Measurements from ENCODE around the gene PLOD3. TPM values are rescaled to one million over a fixed set of nuclear protein-coding genes. Genes with fewer than 3 reads are reported as not detected.

PLOD3 gene
- total RNA-seq, 2 donors from 2014 or later: 53.9 to 65.5 TPM

DNA sequence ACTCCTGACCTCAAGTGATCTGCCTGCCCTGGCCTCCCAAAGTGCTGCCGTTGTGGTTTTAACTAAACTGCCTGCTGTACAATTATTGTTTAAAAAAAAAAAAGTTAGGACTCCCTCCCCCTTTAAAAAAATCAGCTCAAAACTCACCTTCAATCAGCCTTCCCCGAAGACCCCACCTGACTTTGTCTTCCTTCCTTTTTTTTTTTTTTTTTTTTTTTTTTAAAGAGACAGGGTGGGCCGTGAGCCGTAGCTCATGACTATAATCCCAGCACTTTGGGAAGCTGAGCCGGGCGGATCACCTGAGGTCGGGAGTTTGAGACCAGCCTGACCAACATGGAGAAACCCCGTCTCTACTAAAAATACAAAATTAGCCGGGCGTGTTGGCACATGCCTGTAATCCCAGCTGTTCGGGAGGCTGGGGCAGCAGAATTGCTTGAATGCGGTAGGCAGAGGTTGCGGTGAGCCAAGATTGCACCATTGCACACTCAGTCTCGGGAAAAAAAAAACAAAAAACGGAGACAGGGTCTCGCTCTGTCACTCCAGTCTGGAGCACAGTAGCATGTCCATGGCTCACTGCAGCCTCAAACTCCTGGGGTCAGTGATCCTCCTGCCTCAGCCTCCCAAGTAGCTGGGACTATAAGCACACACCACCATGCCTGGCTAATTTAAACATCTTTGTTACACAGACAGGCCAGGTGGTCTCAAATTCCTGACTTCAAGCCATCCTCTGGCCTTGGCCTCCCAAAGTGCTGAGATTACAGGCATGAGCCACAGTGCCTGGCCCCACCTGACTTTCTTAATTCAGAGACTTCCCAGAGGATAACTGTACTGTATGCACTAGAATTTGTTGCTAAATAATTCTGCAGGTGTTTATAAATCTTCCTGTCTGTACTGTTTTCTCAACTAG lies 24.3 kb upstream of the PLOD3 start:
- Histone ChIP-seq H3K9me3 (ENCODE audit: control insufficient read depth, low read length) (no peaks in the 10 kb centered on the region), H3K27ac (ENCODE audit: low read depth, low read length) (no peak overlapping the region), H3K9ac (ENCODE audit: extremely low read depth, low read length, poor library complexity, severe bottlenecking) (no peak overlapping the region), H3K4me1 (ENCODE audit: control insufficient read depth, insufficient read depth, low read length) (peaks cover 5% of the 10 kb centered on the region), H3K36me3 (ENCODE audit: control insufficient read depth, insufficient read depth, low read length) (peaks cover 16% of the 10 kb centered on the region), H3K27me3 (ENCODE audit: control insufficient read depth, insufficient read depth, low read length, poor library complexity, severe bottlenecking) (no peaks in the 10 kb centered on the region), H3K4me3 (ENCODE audit: low read length) (no peak overlapping the region)
- H3K9me3 Mint-ChIP-seq: no peaks in the 10 kb centered on the region
- no peak overlapping the region for H3K27ac Mint-ChIP-seq
- peaks cover 16% of the 10 kb centered on the region for H3K36me3 Mint-ChIP-seq (ENCODE audit: low read depth)
- DNase-seq: no peak
- no peaks in the 10 kb centered on the region for H3K27me3 Mint-ChIP-seq (ENCODE audit: insufficient read depth)
- peaks cover 9% of the 10 kb centered on the region for H3K4me1 Mint-ChIP-seq
- TF ChIP-seq, protein P1, sequence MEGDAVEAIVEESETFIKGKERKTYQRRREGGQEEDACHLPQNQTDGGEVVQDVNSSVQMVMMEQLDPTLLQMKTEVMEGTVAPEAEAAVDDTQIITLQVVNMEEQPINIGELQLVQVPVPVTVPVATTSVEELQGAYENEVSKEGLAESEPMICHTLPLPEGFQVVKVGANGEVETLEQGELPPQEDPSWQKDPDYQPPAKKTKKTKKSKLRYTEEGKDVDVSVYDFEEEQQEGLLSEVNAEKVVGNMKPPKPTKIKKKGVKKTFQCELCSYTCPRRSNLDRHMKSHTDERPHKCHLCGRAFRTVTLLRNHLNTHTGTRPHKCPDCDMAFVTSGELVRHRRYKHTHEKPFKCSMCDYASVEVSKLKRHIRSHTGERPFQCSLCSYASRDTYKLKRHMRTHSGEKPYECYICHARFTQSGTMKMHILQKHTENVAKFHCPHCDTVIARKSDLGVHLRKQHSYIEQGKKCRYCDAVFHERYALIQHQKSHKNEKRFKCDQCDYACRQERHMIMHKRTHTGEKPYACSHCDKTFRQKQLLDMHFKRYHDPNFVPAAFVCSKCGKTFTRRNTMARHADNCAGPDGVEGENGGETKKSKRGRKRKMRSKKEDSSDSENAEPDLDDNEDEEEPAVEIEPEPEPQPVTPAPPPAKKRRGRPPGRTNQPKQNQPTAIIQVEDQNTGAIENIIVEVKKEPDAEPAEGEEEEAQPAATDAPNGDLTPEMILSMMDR (conservative IDR thresholded peaks at IDR 0.05): no peak
- 94 to 97% methylated on average over 9 to 16 of the region's 16 CpGs for WGBS, 2 experiments (ENCODE audit: insufficient coverage in 1 of 2, insufficient read length in 1 of 2)
- no peak overlapping the region for H3K4me3 Mint-ChIP-seq

DNA sequence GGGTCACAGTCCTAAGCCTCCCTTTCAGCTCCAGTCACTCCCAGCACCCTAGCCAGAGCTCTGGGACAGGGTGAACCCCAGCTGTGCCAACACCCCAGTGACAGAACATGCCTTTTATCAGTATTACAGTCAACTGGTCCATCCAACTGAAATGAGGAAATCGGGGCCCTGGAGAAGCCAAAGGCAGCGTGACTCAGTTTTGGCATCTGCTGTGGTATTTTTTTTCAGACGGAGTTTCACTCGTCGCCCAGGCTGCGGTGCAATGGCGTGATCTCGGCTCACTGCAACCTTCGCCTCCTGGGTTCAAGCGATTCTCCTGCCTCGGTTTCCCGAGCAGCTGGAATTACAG lies 23.6 kb upstream of the PLOD3 start:
- Histone ChIP-seq H3K27me3 (ENCODE audit: control insufficient read depth, insufficient read depth, low read length, poor library complexity, severe bottlenecking) (no peaks in the 10 kb centered on the region), H3K36me3 (ENCODE audit: control insufficient read depth, insufficient read depth, low read length) (peaks cover 15% of the 10 kb centered on the region), H3K4me1 (ENCODE audit: control insufficient read depth, insufficient read depth, low read length) (peaks cover 5% of the 10 kb centered on the region), H3K9ac (ENCODE audit: extremely low read depth, low read length, poor library complexity, severe bottlenecking) (no peak overlapping the region), H3K9me3 (ENCODE audit: control insufficient read depth, low read length) (no peaks in the 10 kb centered on the region), H3K27ac (ENCODE audit: low read depth, low read length) (no peak overlapping the region), H3K4me3 (ENCODE audit: low read length) (no peak overlapping the region)
- peaks cover 15% of the 10 kb centered on the region for H3K36me3 Mint-ChIP-seq (ENCODE audit: low read depth)
- H3K4me1 Mint-ChIP-seq: peaks cover 9% of the 10 kb centered on the region
- H3K4me3 Mint-ChIP-seq: no peak overlapping the region
- H3K9me3 Mint-ChIP-seq: no peaks in the 10 kb centered on the region
- TF ChIP-seq, protein P1 (conservative IDR thresholded peaks at IDR 0.05): no peak
- H3K27ac Mint-ChIP-seq: no peak overlapping the region
- WGBS, 2 experiments (ENCODE audit: insufficient coverage in 1 of 2, insufficient read length in 1 of 2): 95 to 97% methylated on average over 10 to 12 of the region's 12 CpGs
- DNase-seq: no peak
- H3K27me3 Mint-ChIP-seq (ENCODE audit: insufficient read depth): no peaks in the 10 kb centered on the region

DNA sequence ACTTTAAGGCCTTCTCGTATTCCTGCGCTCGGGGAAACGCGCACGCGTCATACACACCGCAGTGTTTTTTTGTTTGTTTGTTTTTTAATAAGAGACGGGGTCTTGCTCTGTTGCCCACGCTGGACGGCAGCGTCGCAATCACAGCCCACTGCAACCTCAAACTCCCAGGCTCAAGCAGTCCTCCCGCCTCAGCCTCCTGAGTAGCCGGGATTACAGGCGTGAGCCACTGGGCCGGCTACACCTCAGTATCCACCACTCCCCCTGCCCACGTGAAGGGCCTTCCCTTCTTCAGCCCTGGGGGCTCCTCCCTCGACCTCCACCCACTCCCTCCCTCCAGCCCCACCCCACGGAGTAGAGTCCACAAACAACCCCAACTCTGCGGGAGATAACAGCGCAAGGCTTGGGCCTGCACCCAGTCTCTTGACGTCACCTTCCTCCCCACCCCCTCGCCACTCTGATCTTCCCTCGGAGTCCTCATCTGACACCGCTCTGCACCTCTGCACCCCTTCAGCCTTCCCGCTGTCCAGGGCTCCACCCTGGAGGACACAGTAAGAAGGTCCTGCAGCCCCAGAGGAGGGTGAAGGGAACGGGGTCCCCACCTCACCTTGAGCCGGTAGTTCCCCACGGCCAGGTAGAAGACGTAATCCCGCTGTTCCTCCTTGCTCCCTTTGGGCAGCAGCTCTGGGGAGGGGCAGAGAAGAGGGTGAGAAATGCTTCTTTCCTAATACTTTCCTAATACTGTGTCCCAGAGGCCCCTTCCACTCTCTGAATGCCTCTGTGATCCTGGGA lies 23.0 kb upstream of the PLOD3 start:
- Mint-ChIP-seq H3K27me3 (ENCODE audit: insufficient read depth) (no peaks in the 10 kb centered on the region), H3K36me3 (ENCODE audit: low read depth) (peaks cover 9% of the 10 kb centered on the region), H3K9me3 (no peaks in the 10 kb centered on the region), H3K4me1 (peaks cover 9% of the 10 kb centered on the region), H3K27ac (no peak overlapping the region), H3K4me3 (no peak overlapping the region)
- Histone ChIP-seq H3K9me3 (ENCODE audit: control insufficient read depth, low read length) (no peaks in the 10 kb centered on the region), H3K27ac (ENCODE audit: low read depth, low read length) (no peak overlapping the region), H3K36me3 (ENCODE audit: control insufficient read depth, insufficient read depth, low read length) (peaks cover 10% of the 10 kb centered on the region), H3K27me3 (ENCODE audit: control insufficient read depth, insufficient read depth, low read length, poor library complexity, severe bottlenecking) (no peaks in the 10 kb centered on the region), H3K9ac (ENCODE audit: extremely low read depth, low read length, poor library complexity, severe bottlenecking) (no peak overlapping the region), H3K4me1 (ENCODE audit: control insufficient read depth, insufficient read depth, low read length) (peaks cover 5% of the 10 kb centered on the region), H3K4me3 (ENCODE audit: low read length) (no peak overlapping the region)
- TF ChIP-seq, protein P1 (conservative IDR thresholded peaks at IDR 0.05): no peak
- 91 to 93% methylated on average over 11 to 32 of the region's 32 CpGs for WGBS, 2 experiments (ENCODE audit: insufficient coverage in 1 of 2, insufficient read length in 1 of 2)
- DNase-seq: no peak
